Chondrocyte (in vitro differentiated cells): Measurements from ENCODE around the gene KCNQ2. TPM values are rescaled to one million over a fixed set of nuclear protein-coding genes. Genes with fewer than 3 reads are reported as not detected.

ENCODE experiments used
- DNase-seq: peaks from one replicate; pipeline ENCODE4 v3.0.0; 2021; ENCODE audit warnings: mixed read lengths, low spot score
- H3K27ac Mint-ChIP-seq: one replicate; pipeline ENCODE4 v1.8.0; 2021; ENCODE audit warnings: mild to moderate bottlenecking, moderate library complexity, mixed read lengths; ENCODE audit not compliant: unreplicated experiment
- H3K27me3 Mint-ChIP-seq: 2 replicates; pipeline ENCODE4 v1.8.0; 2021; ENCODE audit warnings: low read depth, mixed read lengths
- H3K36me3 Mint-ChIP-seq: 2 replicates; pipeline ENCODE4 v1.8.0; 2021; ENCODE audit warnings: low read depth, mixed read lengths
- H3K4me1 Mint-ChIP-seq: 2 replicates; pipeline ENCODE4 v1.8.0; 2021; ENCODE audit warnings: low read depth, mild to moderate bottlenecking, mixed read lengths
- H3K4me3 Mint-ChIP-seq: one replicate; pipeline ENCODE4 v1.8.0; 2021; ENCODE audit warnings: mild to moderate bottlenecking, moderate library complexity, mixed read lengths; ENCODE audit not compliant: unreplicated experiment
- H3K9me3 Mint-ChIP-seq: 2 replicates; pipeline ENCODE4 v1.8.0; 2021; ENCODE audit warnings: low read depth, mixed read lengths
- CTCF ChIP-seq: fragments of 200-600 bp; sonication (generic); IDR thresholded peaks from 2 replicates; pipeline ENCODE4 v1.5.0; 2021; ENCODE audit warnings: antibody characterized with exemption, mild to moderate bottlenecking, moderate library complexity
- total RNA-seq: library from RNA; stranded (reverse); gene quantifications from 3 replicates; pipeline ENCODE4 v1.2.1, GENCODE V29; 2021

Gene KCNQ2
- total RNA-seq, 1 donor from 2014 or later, result not detected

- Mint-ChIP-seq H3K4me1 (no peaks in the 10 kb centered on the region), H3K36me3 (no peaks in the 10 kb centered on the region), H3K27ac (no peak overlapping the region), H3K27me3 (peaks cover 15% of the 10 kb centered on the region), H3K4me3 (no peak overlapping the region), H3K9me3 (no peaks in the 10 kb centered on the region)
- DNase-seq, result no peak
- TF ChIP-seq CTCF, result no peak
Observed at GRCh38 chr20:63405102-63405730, 67.2 kb downstream of the KCNQ2 start.

DNA sequence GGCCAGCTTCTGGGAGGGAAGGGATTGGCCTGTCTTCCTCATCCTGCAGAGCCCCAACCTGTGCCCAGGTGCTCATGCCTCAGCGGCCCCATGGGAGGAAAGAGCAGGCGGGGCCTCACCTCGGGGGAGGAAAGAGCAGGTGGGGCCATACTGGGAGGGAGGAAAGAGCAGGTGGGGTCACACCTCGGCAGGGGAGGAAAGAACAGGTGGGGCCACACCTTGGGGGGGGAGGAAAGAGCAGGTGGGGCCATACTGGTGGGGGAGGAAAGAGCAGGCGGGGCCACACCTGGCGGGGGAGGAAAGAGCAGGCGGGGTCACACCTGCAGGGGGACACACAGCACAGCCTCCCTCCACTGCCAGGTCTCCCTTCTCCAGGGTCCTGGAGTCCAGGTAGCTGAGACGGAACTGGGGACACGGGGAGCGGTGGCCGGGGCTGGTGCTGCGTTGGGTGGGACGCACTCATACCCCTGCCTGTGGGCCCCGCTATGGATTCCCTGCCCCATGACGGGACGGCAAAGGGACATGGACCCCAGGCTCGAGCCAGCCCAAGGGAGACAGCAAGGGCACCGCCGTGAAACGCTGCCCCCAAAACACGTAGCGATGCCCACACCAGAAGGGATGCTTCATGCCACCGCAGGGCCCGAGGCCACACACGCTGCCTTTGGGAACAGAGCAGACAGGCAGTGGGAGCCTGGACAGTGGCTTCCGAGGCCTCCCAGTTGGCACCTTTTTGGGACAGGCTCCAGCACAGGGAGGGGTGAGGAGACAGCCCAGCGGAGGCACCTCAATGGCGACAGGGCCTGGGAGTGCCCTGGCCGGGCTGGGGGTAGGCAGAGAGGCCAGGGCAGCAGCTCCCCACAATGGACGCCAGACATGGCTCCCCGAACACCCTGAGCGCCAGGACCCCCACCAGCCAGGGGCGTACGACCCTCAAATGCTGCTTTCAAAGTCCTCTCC is 68.0 kb downstream of the KCNQ2 start:
- Mint-ChIP-seq H3K4me1 (no peaks in the 10 kb centered on the region), H3K27me3 (peaks cover 22% of the 10 kb centered on the region), H3K9me3 (no peaks in the 10 kb centered on the region), H3K27ac (no peak overlapping the region), H3K36me3 (no peaks in the 10 kb centered on the region), H3K4me3 (no peak overlapping the region)
- no peak for TF ChIP-seq CTCF
- DNase-seq, result no peak

- H3K27ac Mint-ChIP-seq, result no peak overlapping the region
- DNase-seq, result no peak
- no peaks in the 10 kb centered on the region for H3K4me1 Mint-ChIP-seq
- no peak for TF ChIP-seq CTCF
- no peaks in the 10 kb centered on the region for H3K36me3 Mint-ChIP-seq
- no peaks in the 10 kb centered on the region for H3K9me3 Mint-ChIP-seq
- no peak overlapping the region for H3K4me3 Mint-ChIP-seq
- peaks cover 23% of the 10 kb centered on the region for H3K27me3 Mint-ChIP-seq
Observed at GRCh38 chr20:63403403-63404105, 68.9 kb downstream of the KCNQ2 start.

DNA sequence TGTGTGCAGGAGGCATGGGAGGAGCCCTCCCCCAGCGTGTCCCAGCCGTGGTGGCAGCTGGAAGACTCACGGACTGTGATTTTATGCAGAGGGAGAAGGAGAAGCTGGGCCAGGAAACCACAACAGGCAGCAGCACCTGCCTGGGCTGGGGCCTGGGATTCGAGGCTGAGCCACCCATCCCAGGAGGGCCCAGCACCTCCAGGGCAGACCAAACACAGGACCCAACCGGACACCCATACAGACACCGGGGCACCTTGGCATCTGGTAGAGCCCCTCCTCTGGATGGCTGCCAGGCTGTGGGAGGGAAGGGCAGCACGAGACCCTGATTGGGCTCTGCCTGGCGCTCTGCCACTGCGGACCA is 69.6 kb downstream of the KCNQ2 start:
- Mint-ChIP-seq H3K4me3 (no peak overlapping the region), H3K4me1 (no peaks in the 10 kb centered on the region), H3K27ac (no peak overlapping the region), H3K36me3 (no peaks in the 10 kb centered on the region), H3K27me3 (peaks cover 23% of the 10 kb centered on the region), H3K9me3 (no peaks in the 10 kb centered on the region)
- no peak for DNase-seq
- no peak for TF ChIP-seq CTCF

DNA sequence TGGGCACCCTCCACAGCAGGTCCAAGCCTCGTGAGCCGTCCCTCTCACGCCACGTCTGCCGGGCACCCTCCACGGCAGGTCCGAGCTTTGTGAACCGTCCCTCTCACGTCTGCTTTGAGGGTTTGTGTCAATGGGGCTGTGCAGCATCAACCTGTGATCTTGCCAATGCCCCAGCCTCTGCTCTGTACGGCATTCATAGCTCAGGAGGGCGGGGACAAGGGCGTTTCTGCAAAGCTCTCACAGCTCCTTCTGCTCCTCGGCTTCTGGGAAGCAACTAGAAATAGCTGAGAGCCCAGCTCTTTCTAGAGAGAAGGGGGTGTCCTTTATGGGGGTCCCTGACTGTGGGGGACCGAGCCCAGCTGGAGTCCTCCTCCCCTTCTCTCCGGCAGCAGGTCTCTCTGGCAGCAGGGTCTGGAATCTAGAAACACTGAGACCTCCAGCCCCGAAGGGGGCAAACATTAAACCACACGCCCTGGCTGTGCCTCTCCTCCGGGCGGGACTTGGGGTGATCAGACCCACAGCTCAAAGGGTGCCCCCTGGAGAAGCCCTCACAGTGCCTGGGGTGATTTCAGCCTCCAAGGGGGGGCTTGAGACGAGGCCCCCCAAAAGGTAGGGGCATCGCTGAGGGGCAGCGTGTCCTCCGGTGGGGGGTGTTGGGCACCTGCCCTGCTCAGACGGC is 70.1 kb downstream of the KCNQ2 start:
- Mint-ChIP-seq H3K27ac (no peak overlapping the region), H3K4me1 (no peaks in the 10 kb centered on the region), H3K36me3 (no peaks in the 10 kb centered on the region), H3K27me3 (peaks cover 24% of the 10 kb centered on the region), H3K9me3 (no peaks in the 10 kb centered on the region), H3K4me3 (no peak overlapping the region)
- DNase-seq, result no peak
- no peak for TF ChIP-seq CTCF
